ENCODE measurements around the gene CENPF.

DNA sequence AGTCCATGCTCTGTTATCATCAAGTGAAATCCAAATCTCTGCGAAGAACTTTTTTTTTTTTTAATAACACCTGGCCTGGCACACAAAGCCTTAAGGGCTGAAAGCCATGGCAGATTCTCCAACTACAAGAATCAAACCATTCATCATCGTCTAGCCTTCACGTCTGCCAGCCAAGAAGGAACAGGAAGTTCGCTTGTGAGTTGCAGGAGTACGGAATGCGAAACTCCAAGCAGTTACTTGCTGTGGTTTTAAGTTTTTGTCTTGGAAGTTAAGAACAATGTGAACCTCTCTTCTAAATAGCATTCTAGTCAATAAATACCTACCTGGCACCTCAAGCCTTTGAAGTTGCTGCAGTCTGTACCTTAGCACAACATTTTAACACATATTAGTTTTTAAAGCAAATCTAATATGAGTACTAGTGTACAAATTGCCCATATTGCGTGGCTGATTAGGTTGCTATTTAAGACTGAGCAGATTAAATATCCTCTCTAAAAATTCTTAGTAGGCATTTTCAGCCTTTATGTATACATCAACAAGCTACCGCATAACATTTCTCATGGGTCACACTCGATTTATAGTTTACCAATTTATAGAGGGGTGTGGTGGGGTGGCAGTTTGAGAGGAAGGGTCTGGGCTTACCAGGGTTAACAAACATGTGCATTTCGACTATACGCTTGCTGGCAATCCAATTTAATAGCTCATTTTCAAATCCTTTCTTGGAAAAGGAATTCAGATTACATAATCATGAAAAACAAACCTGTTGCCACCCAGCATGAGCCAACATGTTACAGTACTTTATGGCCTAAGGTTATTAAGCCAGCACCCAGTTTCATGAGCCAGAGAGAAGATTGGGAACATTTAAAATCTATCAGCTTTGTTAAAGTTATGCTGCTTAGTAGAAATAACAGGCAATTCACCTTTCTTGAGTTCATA, 29.3 kb upstream of the CENPF start:
- no peak for TF ChIP-seq POLR2A (IDR thresholded peaks at IDR 0.05; ENCODE audit: low read depth, low read length)
- no peak for TF ChIP-seq POLR2AphosphoS5 (IDR thresholded peaks at IDR 0.05; ENCODE audit: low read depth, low read length)
- no peak for TF ChIP-seq TAF1 (IDR thresholded peaks at IDR 0.05; ENCODE audit: borderline replicate concordance, low read depth, low read length)
